ENCODE results near the gene ADGRB3. TPM values are rescaled to one million over a fixed set of nuclear protein-coding genes. Genes with fewer than 3 reads are reported as not detected.

ADGRB3 gene
- total and polyA plus RNA-seq, 2 donors from 2014 or later: 0.26 to 2.2 TPM

- TF ChIP-seq CTCF (IDR thresholded peaks at IDR 0.05; ENCODE audit: borderline replicate concordance, extremely low read depth, insufficient read depth): no peak
- Histone ChIP-seq H3K27ac (ENCODE audit: low read depth in 2 of 2, low read length in 2 of 2) (no peak overlapping the region), H3K4me1 (ENCODE audit: control insufficient read depth in 2 of 3, insufficient read depth in 2 of 3, low read depth in 1 of 3, low read length in 3 of 3) (peaks cover 0 to 8% (median 2%) of the 10 kb centered on the region in 3 donors), H3K36me3 (ENCODE audit: control insufficient read depth in 2 of 3, insufficient read depth in 3 of 3, low read length in 3 of 3) (no peaks in the 10 kb centered on the region), H3K4me3 (ENCODE audit: low read length in 3 of 3) (peak overlapping the region; percentile 75 to 77 (median 76)), H3K9ac (ENCODE audit: low read length in 3 of 3) (peak overlapping the region; percentile 48 to 69 (median 51)), H3K9me3 (ENCODE audit: control insufficient read depth in 2 of 3, insufficient read depth in 1 of 3, low read length in 3 of 3) (no peaks in the 10 kb centered on the region), H3K27me3 (ENCODE audit: control insufficient read depth, insufficient read depth, low read length) (peaks cover 8% of the 10 kb centered on the region)
- intact Hi-C loops (cut with DNase I): no loop called here
- FAIRE-seq (no peak), DNase-seq (peak in 4 of 5 donors; percentile 58 to 73 (median 64))
Measured at GRCh38 chr6:68635706-68636513, 828 bp downstream of the ADGRB3 start.

GRCh38 chr6:68636666-68637065, 1.6 kb downstream of the ADGRB3 start:
- TF ChIP-seq CTCF (IDR thresholded peaks at IDR 0.05; ENCODE audit: borderline replicate concordance, extremely low read depth, insufficient read depth): no peak
- no peak overlapping the region for H3K27ac ChIP-seq (ENCODE audit: low read depth in 2 of 2, low read length in 2 of 2)
- peaks cover 8% of the 10 kb centered on the region for H3K27me3 ChIP-seq (ENCODE audit: control insufficient read depth, insufficient read depth, low read length)
- no peak overlapping the region for H3K9ac ChIP-seq (ENCODE audit: low read length in 3 of 3)
- no peaks in the 10 kb centered on the region for H3K9me3 ChIP-seq (ENCODE audit: control insufficient read depth in 2 of 3, insufficient read depth in 1 of 3, low read length in 3 of 3)
- intact Hi-C loops (cut with DNase I): no loop called here
- peak overlapping the region in 2 of 3 donors; percentile 39 to 40 for H3K4me3 ChIP-seq (ENCODE audit: low read length in 3 of 3)
- FAIRE-seq: no peak
- no peak for DNase-seq
- peaks cover 0 to 8% (median 2%) of the 10 kb centered on the region in 3 donors for H3K4me1 ChIP-seq (ENCODE audit: control insufficient read depth in 2 of 3, insufficient read depth in 2 of 3, low read depth in 1 of 3, low read length in 3 of 3)
- H3K36me3 ChIP-seq (ENCODE audit: control insufficient read depth in 2 of 3, insufficient read depth in 3 of 3, low read length in 3 of 3): no peaks in the 10 kb centered on the region

- no peaks in the 10 kb centered on the region for H3K36me3 ChIP-seq (ENCODE audit: control insufficient read depth in 2 of 3, insufficient read depth in 3 of 3, low read length in 3 of 3)
- H3K4me3 ChIP-seq (ENCODE audit: low read length in 3 of 3): no peak overlapping the region
- H3K27ac ChIP-seq (ENCODE audit: low read depth in 2 of 2, low read length in 2 of 2): no peak overlapping the region
- H3K4me1 ChIP-seq (ENCODE audit: control insufficient read depth in 2 of 3, insufficient read depth in 2 of 3, low read depth in 1 of 3, low read length in 3 of 3): peaks cover 0 to 8% (median 2%) of the 10 kb centered on the region in 3 donors
- FAIRE-seq (no peak), DNase-seq (no peak)
- H3K9me3 ChIP-seq (ENCODE audit: control insufficient read depth in 2 of 3, insufficient read depth in 1 of 3, low read length in 3 of 3): no peaks in the 10 kb centered on the region
- H3K27me3 ChIP-seq (ENCODE audit: control insufficient read depth, insufficient read depth, low read length): peaks cover 8% of the 10 kb centered on the region
- intact Hi-C loops (cut with DNase I): no loop called here
- no peak overlapping the region for H3K9ac ChIP-seq (ENCODE audit: low read length in 3 of 3)
- TF ChIP-seq CTCF (IDR thresholded peaks at IDR 0.05; ENCODE audit: borderline replicate concordance, extremely low read depth, insufficient read depth): no peak
Measured at GRCh38 chr6:68637071-68637470, 2.0 kb downstream of the ADGRB3 start.

All from kidney (tissue), 14 donors.